Right forelimb (tissue), 1 donor: ENCODE results near the gene MDH1B.
"Not testable (repeated sequence)": the region's sequence is repeated elsewhere in the genome, so short reads cannot be mapped to it uniquely, and the experiment has no call there.

Source experiments
- DNase-seq: peaks from one replicate; pipeline ENCODE4 v3.0.0-alpha.2; 2018

Gene MDH1B

DNA sequence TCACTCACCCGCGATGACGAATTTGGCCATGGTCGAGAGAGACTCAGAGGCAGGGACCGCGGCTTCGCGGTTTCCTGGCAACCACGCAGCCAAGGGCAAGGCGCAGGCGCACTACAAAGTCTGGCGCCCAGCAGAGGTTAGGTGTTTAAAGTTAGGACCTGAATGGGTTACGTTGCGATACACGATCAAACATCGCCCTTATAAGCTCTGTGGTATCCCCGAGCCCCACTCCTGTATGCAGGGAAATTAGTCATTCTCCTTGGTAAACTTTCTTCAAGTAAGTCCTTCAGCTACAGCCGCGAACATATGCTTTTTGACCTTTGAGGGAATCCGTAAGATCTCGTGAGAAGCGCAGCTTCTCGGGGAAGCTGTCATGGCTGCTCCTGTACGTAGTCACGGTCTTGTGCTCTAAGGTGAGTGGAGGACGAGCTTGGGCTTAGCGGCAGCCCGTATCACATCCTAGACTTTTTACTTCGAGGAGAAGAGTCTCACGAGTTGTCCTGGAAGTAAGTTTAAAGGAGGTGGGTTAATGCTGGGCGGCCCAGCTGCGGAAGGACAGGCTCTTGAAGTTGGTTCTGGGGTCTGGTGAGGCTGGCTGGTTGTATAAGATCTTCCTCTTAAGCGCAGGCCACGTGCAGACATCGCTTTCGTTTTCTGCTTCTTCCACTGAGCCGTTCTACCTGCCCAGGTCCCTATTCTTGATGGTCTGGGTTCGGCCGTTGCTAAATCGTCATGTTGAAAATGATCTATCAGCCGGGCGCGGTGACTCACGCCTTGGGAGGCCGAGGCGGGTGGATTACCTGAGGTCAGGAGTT lies at the start of gene MDH1B, which contains the start of gene FASTKD2:
Gene MDH1B, minus strand, starts transcription at position 87 of the 815 bp plus-strand sequence. Its CDS starts 57 bp downstream, at position 30.
Gene FASTKD2, plus strand, starts transcription at position 365 of the 815 bp plus-strand sequence. CDS start 1,088 bp downstream, outside the sequence.
- DNase-seq, result peak; percentile 92

DNA sequence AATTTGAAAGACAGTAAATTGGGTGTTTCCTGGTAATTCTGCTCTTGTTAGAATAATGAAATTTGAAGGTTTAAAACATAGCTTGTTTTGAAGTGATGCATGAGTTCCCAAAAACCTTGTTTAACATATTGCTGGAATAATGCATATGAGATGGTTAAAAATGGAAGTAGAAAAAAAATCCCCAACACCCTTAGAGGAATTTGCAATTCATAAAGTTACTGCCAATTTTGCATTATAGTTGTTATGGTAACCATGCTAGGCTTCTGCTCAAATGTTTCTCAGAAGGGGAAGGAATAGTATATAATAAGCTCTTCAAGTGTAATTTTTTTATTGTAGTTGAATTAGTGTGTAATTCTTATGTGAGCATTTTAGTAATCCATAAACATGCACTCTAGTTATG lies 49.4 kb upstream of the MDH1B start:
- no peak for DNase-seq

DNA sequence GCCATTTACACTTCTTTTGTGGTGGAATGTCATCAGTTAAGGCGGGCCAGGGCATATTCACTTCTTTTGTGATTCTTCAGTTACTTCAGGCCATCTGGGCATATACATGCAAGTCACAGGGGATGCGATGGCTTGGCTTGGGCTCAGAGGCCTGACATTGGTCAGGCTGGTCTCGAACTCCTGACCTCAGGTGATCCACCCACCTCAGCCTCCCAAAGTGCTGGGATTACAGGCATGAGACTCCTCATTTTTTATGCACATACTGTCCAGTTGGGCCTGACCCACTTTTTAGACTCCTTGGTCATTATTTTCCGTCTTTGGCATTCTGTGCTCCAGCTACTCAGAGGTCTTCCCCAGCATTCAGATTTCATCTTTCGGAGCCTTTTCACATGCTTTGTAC lies 47.3 kb upstream of the MDH1B start:
- not testable (repeated sequence) for DNase-seq

DNA sequence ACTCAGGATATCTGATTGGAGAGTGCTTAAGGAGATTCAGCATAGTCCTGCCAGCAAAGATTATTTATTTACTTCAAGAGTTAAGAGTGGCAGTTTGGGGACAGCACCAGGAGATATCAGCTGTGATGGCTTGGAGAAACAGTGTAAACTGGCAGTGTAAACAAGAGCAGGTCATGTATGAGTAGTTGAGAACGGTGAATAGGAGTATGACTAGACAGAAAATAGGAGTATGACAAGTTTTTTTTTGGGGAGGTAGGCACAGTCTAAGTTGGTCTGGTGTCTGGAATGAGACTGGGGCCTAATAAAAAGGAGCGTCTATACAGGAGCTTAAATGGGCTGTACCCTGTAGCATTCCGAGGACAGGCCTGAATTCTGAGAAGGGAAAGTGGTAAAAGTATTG lies 42.5 kb upstream of the MDH1B start:
- DNase-seq, result not testable (repeated sequence)

DNA sequence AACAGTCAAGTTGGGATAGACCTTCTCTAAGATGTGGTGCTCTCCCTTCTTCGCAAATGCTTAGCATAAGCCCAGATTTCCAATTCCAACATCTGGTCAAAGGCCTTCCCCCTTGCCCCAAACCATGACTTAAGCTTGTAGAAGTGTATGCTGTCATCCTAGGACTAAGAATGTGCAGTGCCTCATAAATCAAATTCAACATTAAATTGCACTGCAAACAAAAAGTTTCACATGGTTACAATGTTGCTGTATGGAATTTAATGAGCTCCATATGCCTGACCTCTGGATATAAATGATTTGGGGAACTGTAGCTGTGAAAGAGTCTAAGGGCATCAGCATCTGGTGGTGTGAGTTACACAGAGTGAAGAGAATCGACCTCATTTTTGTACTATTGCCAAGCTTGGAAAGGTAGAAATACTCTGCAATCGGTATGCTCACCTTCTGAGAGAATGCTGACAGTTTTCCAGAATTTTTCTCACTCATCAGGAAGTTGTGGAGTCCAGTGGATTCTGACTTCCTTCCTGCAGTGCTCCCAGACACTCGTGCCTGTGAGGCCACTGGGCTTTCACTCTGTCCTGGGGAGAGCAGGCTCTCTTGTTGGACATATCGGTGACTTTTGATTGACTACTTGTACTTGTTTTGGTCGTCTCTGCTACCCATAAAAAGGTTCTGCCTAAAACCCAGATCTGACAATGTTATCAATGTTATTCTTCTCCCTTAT lies 40.9 kb upstream of the MDH1B start:
- DNase-seq, result no peak

DNA sequence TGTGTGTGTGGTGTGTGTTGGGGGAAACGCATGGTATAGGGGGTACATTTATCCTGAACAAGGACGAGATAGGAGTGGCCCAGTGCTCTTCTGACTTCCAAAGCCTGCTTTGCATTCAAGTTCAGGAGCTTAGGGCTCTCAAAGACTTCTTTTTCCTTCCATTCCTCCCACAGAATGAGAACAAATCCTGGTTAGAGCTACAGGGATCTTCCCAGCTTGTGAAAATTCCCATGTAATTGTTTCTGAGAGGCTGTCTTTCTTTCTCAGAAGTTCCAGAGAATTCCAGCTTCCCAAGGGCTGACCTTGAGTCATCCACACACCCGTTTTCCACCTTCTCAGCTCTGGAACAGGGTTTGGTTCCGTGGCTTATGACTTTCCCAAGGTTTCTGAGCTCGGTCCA lies 39.2 kb upstream of the MDH1B start:
- no peak for DNase-seq

DNA sequence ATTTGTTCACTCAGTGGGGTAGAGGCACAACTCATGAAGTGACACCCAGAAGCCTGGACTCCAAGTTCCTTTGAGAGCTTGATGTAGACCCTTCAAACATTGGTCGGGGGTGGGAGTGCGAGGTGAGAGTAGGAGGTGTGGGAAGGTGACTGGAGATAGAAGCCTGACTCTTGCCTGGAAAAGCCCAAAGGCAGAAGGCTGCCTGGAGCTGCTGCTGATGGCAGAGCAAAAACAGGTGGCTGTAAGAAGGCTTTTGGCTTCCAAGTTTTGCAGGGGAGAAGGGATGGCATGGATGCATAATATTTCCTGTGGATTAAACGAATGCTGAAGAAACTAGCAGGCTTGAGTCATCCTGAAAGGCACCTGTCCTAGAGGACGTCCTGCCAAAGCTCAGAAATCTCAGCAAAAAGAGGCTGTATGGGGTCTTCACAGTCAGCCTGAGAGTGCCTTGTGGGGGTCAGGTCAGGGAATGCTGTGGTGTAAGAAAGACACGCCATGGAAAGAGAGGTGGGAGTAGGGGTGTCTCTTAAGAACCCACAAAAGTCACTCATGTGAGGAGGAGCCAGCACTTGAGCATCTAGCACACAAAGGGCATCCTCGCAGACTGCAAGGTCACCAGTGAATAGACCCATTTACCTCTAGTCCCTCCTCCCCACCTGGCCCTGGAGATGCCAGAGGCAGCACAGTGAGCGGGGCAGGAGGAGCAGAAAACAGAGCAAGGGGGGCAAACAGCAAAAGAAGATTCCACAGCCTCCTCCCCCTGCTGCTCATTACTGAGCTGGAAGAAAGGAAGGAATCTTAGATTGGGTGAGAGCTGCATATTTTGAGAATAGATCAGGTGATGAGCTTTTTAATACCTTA lies 37.8 kb upstream of the MDH1B start:
- no peak for DNase-seq

DNA sequence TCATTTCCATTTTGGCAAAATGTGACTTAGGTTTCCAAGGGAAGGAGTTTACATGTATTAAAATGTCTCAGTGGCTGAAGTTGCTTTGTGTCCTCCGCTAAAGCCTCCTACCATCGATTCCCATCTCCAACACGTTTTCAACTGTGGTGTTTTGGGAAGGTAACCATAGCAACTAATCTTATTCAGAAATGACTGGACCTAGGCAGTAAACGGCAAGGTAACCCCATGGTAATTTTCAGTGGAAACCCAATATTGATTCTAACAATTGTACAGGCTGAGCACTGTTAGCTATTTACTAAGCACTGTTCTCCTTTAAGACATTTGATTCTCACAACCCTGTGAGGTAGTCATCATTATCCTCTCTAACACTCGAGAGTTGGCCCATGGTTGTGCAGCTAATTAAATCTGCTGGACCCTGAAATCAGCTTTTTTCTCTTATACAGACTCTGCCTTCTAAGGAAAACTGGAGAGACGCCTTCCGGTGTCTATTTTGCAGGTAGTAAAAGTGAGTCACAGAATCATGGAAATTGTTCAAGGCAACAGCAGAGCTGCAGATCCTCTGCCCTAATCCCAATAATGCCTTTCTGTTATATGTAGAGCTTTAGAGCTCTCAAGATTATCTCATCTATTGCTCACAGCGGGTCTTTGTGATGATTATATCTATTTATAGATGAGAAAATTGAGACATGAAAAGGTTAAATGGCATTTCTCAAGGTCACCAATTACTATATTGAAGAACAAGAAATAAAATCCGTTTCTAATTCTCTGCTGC lies 36.5 kb upstream of the MDH1B start:
- no peak for DNase-seq

DNA sequence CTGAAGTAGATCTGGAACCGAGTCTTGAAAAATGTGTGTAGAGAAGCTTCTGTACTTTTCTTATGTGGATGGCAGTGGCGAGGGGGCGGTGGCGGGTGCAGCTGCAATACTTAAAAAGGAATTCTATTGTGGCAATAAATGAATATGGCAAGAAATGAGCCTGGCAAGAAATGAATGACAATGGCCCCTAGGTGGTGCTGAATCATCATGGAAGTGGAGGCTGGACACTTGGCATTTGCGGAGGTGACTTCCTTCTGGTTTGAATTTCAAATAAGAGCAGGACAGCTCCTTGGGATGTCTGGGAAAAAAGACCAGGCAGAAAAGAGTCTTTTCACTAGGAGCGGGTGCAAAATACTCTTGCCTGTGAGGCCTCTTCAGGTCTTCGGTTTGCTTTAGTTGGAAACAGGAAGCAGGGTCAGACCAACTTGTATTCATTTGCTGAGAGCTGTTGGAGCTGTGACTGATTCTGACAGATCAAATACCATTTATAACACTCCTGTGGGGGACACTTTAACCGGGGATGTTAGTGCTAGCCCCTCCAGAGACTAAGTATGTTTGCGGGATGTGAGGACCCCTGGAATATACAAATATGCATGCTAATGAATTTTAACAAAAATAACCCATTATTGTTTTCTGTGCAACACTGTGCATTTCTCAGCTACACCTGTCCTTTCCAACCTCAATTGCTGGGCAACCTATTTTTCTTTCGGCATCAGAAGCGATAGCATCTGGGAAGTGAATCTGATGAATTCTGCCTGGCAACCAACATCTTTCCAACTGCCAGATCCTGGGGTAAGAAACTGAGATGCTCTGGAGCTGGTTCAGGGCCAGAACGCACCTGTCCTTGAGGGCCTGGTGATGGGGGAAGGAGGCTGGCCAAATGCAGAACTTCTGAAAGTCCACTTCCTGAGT lies 35.6 kb upstream of the MDH1B start:
- peak; percentile 82 for DNase-seq

DNA sequence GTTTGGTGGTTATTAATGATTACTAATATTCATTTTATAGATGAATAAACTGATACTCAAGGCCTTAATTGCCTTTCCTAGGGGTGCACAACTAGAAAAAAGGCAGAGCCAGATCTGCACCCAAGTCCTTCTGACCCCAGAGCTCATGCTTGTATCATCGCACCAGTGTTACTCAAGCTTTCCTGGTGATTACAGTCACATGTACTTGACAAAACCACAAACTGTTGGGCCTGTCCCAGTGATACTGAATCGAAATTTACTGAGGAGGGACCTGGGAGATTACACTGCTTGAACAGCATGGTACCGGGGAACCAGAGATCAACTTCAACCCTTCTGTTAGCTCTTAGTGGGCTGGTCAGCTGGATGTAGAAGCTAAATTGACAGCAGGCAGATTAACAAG lies 34.0 kb upstream of the MDH1B start:
- no peak for DNase-seq

DNA sequence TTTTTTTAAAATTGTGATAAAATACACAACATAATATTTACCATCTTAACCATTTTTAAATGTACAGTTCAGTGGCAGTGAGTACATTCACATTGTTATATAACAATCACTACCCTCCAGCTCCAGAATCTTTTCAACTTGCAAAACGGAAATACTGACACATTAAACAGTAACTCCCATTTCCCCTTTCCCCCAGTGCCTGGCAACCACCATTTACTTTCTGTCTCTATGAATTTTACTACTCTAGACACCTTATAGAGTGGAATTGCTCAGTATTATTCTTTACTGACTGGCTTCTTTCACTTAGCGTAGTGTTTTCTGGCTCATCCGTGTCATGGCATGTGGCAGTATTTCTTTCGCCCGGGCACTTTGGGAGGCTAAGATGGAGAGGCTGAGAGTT lies 32.9 kb upstream of the MDH1B start:
- DNase-seq, result no peak

DNA sequence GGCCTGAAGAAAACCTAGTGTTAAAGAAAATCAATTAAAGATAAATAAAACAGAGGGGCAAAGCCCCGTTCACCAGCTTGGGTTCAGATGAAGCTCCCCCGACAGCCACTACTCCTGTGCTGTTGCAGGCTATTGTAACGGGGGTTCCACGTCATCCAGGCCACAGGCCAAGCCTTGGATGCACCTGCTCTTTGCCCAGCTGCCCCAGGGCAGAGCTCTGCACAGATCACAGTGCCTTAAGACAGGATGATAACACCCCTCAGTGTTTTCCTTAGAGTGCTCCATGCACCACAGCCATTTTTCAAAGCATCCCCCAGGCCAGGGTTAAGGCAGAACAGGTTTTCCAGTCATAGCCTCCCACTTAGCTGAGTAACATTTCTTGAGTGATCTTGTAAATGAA lies 32.2 kb upstream of the MDH1B start:
- DNase-seq, result no peak

DNA sequence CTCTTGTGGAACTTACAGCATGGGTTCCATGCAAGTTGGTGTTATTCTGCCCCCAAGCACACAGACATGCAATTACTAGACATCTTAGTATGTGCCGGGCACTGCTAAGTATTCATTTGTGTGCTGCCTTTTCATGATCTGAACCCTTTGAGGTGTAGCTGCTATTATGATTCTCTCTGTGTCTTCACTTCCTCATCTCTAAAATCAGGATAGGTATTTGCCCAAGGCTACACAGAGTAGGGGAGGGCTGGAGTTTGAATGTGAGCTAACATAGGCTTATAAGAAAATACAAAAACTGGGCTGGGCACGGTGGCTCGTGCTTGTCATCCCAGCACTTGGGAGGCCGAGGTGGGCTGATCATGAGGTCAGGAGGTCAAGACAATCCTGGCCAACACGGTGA lies 27.5 kb upstream of the MDH1B start:
- DNase-seq, result no peak

DNA sequence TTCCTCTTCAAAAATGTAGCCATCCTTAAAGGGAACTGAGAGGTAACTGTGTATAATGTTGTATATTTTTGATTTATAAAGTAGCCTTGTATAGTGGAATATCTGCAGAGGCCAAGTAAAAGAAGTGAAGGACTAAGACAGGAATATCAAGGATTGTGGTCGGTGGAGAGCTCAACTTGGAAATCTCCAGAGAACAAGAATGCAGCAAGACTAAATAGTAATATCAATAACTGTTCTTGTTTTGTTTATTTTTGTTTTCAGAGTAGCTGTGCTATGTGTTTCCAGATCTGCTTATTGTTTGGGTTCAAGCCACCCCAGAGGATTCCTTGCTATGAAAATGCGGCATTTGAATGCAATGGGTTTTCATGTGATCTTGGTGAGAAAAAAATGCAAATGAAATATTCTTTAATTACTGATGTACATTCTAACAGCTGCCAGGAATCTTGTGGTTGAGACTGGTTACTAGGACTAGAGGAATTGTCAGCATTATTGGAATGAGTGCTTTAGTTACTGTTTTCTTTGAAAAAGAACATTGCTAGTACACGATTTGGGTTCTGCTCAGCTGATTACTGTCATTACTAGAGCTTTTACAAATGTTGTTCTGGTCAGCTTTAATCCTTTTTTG lies 25.3 kb upstream of the MDH1B start:
- DNase-seq, result no peak

DNA sequence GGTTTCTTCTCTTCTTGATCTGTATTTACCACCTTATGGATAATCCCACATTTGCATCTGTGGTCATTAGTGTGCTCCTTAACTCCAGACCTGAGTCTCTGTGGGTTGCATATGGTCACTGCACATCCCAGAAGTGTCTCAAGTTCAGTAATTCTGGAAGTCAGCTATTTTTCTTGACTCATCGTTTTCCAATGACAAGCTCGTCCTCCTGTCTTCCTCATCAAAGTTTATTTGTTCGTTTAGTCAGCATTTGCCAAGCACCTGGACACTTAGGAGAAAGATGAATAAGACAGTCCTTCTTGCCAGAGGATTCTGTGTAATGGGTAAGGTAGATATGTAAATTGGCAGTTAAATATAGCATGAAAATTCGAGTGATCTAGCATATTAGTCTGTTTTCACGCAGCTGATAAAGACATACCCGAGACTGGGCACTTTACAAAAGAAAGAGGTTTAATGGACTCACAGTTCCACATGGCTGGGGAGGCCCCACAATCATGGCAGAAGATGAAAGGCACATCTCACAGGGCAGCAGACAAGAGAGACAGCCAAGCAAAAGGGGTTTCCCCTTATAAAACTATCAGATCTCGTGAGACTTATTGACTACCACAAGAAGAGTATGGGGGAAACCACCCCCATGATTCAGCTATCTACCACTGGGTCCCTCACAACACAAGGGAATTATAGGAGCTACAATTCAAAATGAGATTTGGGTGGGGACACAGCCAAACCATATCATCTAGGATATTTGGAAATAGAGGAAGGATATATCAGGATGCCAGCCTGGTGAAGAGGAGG lies 19.6 kb upstream of the MDH1B start:
- no peak for DNase-seq

DNA sequence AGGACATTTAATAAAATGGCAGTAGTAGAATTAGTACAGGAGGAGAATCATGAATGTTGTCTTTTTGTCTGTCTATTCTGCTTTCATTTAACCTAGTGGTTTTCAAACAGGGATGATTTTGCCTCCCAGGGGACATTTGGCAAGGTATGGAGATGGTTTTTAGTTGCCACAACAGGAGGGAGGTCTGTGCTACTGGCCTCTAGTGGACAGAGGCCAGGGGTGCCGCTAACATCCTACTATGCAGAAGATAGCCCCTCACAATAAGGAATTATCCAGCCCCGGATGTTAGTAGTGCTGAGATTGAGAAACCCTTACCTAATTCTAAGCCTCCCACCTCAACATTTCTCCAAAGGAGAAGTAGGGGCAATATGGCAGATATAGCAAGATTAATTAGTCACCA lies 18.6 kb upstream of the MDH1B start:
- DNase-seq, result no peak

DNA sequence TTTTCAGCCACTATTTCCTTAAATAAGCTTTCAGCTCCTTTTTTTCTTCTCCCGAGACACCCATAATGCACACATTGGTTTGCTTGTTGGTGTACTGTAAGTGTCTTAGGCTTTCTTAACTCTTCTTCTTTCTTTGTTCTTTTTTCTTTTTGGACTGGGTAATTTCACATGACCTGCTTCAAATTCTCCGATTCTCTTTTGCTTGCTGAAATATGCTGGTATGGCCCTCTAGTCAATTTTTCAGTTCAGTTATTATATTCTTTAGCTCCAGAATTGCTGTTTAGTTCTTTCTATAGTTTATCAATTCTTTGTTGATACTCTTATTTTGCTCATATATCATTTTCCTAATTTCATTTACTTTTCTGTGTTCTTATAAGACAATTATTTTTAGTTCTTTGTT lies 15.5 kb upstream of the MDH1B start:
- DNase-seq, result no peak

DNA sequence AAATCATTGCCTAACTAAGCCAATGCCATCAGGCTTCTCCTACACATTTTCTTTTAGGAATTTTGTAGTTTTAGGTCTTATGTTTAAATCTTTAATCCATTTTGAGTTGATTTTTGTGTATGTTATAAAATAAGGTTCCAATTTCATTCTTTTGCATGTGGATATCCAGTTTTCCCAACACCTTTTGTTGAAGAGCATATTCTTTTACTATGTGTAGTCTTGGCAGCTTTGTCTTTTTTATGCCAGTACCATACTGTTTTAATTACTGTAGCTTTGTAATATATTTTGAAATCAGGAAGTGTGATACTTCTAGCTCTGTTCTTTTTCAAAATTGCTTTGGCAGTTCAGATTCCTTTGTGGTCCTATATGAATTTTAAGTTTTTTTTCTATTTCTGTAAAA lies 11.3 kb upstream of the MDH1B start:
- no peak for DNase-seq

DNA sequence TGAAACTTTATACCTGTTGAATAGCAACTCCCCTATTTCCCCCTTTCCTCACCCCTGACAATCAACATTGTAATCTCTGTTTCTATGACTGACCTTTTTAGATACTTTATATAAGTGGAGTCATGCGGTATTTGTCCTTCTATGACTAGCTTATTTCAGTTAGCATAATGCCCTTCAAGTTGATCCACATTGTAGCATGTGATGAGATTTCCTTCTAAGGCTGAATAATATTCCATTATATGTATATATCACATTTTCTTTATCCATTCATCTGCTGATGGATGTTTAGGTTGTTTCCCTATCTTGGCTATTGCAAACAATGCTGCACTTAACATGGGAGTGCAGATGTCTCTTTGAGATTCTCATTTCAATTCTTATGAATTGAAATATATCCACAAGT lies 9.7 kb upstream of the MDH1B start:
- no peak for DNase-seq
